IMR-90 (cell line): Measurements from ENCODE around the gene ABL1. TPM values are rescaled to one million over a fixed set of nuclear protein-coding genes. Genes with fewer than 3 reads are reported as not detected.

ENCODE experiments used
- MAZ ChIP-seq: IDR thresholded peaks from 2 replicates; pipeline ENCODE4 v1.6.1; 2012; ENCODE audit warnings: low read depth, mild to moderate bottlenecking, low read length, improper control_type of control experiment, moderate library complexity, borderline replicate concordance
- POLR2A ChIP-seq: IDR thresholded peaks from 2 replicates; pipeline ENCODE4 v1.6.1; 2012; ENCODE audit warnings: mild to moderate bottlenecking, low read depth, low read length
- RAD21 ChIP-seq: IDR thresholded peaks from 2 replicates; pipeline ENCODE4 v1.6.1; 2012; ENCODE audit warnings: low read length, improper control_type of control experiment
- SMC3 ChIP-seq: fragments of 150-350 bp; IDR thresholded peaks from 2 replicates; pipeline ENCODE4 v1.6.1; 2016; ENCODE audit warnings: low read depth, mild to moderate bottlenecking, antibody characterized with exemption, low read length, moderate library complexity
- polyA plus RNA-seq, 3 experiments: library from polyadenylated mRNA; depleted of rRNA; stranded (reverse); fragments of >200 nt; gene quantifications; 2 replicates each; pipeline ENCODE4 v1.2.3, GENCODE V29; 2012; ENCODE audit warnings: low replicate concordance in 1 of 3
- total RNA-seq: library from RNA; depleted of rRNA; stranded (reverse); fragments of >200 nt; gene quantifications from 2 replicates; pipeline ENCODE4 v1.2.3, GENCODE V29; 2012

Gene ABL1
- total and polyA plus RNA-seq, 2 of the 4 experiments (the other 2 are of a cell fraction) = 33.7 to 49.1 TPM

DNA sequence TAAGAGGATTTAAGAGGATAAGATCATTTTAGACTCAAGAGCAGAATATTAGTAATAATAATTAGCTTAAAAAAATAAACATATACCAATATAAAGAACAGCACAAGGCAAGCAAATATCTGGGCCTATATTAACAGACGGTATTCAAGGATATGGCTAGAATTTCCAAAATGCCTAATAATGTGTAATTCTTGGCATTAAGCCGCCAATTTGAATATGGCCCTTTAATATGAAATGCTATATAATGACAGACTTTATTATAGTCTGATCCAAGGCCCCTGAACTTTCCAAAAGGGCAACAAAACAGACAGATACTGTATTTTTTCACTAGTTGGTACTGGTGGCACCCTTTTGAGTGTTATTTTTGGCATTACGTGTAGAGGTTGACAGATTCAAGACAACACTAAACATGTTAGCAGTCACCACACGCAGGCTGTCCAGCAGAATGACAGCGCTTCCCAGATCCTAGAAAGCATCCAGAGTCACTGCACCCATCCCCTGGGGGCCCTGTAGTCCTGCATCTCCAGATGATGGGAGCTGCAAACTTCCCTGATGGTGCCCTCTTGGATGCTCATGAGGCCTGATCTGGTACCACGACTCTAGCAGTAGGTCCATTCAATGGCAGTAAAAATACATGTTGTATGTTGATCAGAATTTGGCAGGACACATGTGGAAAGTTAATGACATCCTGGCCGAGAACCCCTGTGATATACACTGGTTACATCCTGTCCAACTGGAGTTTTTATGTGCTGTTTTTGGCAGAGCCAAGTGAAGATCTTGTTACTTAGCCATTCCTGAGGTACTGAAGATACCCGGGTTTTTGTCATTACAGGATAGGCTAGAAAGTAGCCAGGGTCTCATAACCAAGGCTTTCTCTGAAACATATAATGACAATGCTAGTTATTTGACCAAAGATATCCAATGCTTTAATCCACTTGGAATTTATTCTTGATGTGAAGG, 1.7 kb upstream of the ABL1 start (continued):
- TF ChIP-seq MAZ = no peak
- TF ChIP-seq SMC3 = no peak
- TF ChIP-seq POLR2A = no peak
- TF ChIP-seq RAD21 = no peak
